ENCODE measurements around the gene ASCC2. TPM values are rescaled to one million over a fixed set of nuclear protein-coding genes. Genes with fewer than 3 reads are reported as not detected.
"Not testable (repeated sequence)": the region's sequence is repeated elsewhere in the genome, so short reads cannot be mapped to it uniquely, and the experiment has no call there.

Gene ASCC2
- total and polyA plus RNA-seq, 2 experiments from 2014 or later: 33.3 to 51.4 TPM

- Histone ChIP-seq H3K36me3 (ENCODE audit: low read depth) (no peaks in the 10 kb centered on the region), H3K9me3 (ENCODE audit: low read depth) (no peaks in the 10 kb centered on the region), H3K27me3 (replicated peaks; ENCODE audit: insufficient read depth) (no peaks in the 10 kb centered on the region), H3K4me2 (ENCODE audit: unreplicated experiment) (peak overlapping the region; percentile 55), H2AFZ (0 out of 2 replicates have a peak overlapping the region, but pooled peaks have one; percentile 3), H3K27ac (peak overlapping the region; percentile 95), H3K9ac (peak overlapping the region; percentile 78), H3K79me2 (ENCODE audit: insufficient read depth) (peaks cover 3% of the 10 kb centered on the region), H3F3A (ENCODE audit: insufficient read depth) (peaks cover 26% of the 10 kb centered on the region), H4K20me1 (ENCODE audit: insufficient read depth) (no peaks in the 10 kb centered on the region), H3K9me2 (ENCODE audit: insufficient read depth) (no peaks in the 10 kb centered on the region), H3K4me1 (ENCODE audit: insufficient read depth) (peaks cover 22% of the 10 kb centered on the region), H3K4me3 (no peak overlapping the region)
- DNase-seq: peak; percentile 96
- no peak for TF ChIP-seq EZH2phosphoT487 (IDR thresholded peaks at IDR 0.05; ENCODE audit: insufficient read depth, low read depth)
- 0 to 4% methylated on average over 2 of the region's 2 CpGs for WGBS, 2 experiments (ENCODE audit: low coverage in 1 of 2, low lambda C conversion rate in 2 of 2, missing lambda C conversion rate in 2 of 2)
- in situ Hi-C loops (cut with MboI): no loop called here
Observed at GRCh38 chr22:29842740-29843139, 4.7 kb upstream of the ASCC2 start.

DNA sequence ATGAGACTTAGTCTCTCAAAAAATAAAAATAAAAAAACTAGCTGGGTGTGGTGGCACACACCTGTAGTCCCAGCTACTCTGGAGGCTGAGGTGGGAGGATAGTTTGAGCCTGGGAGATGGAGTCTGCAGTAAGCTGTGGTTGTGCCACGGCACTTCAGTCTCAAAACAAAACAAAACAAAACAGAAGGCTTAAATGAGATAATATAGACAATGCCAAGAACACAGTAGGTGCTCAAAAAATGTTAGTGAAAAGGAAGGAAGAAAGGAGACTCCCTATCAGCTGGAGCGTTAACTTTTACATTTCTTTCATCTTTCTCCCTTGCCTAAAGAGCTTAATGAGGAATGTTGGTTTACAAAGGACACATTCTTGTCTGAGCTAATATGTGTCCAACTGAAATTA is 4.1 kb upstream of the ASCC2 start:
- TF ChIP-seq EZH2phosphoT487 (IDR thresholded peaks at IDR 0.05; ENCODE audit: insufficient read depth, low read depth): no peak
- no peak for TF ChIP-seq EZH2 (IDR thresholded peaks at IDR 0.05; ENCODE audit: insufficient read depth, poor library complexity, severe bottlenecking)
- H3K4me3 ChIP-seq: no peak overlapping the region
- H3K36me3 ChIP-seq (ENCODE audit: low read depth): no peaks in the 10 kb centered on the region
- peaks cover 8% of the 10 kb centered on the region for H3K79me2 ChIP-seq (ENCODE audit: insufficient read depth)
- peak overlapping the region; percentile 60 for H3K9ac ChIP-seq
- in situ Hi-C loops (cut with MboI): no loop called here
- no peaks in the 10 kb centered on the region for H3K27me3 ChIP-seq (replicated peaks; ENCODE audit: insufficient read depth)
- no peak for DNase-seq
- H3K4me1 ChIP-seq (ENCODE audit: insufficient read depth): peaks cover 23% of the 10 kb centered on the region
- 33 to 35% methylated on average over 2 of the region's 2 CpGs for WGBS, 2 experiments (ENCODE audit: low coverage in 1 of 2, low lambda C conversion rate in 2 of 2, missing lambda C conversion rate in 2 of 2)
- no peak overlapping the region for H2AFZ ChIP-seq
- no peaks in the 10 kb centered on the region for H3K9me3 ChIP-seq (ENCODE audit: low read depth)
- H4K20me1 ChIP-seq (ENCODE audit: insufficient read depth): no peaks in the 10 kb centered on the region
- no peaks in the 10 kb centered on the region for H3K9me2 ChIP-seq (ENCODE audit: insufficient read depth)
- H3K27ac ChIP-seq: peak overlapping the region; percentile 95
- H3K4me2 ChIP-seq (ENCODE audit: unreplicated experiment): peak overlapping the region; percentile 55
- peaks cover 26% of the 10 kb centered on the region for H3F3A ChIP-seq (ENCODE audit: insufficient read depth)

- in situ Hi-C loops (cut with MboI): no loop called here
- Histone ChIP-seq H3K4me2 (ENCODE audit: unreplicated experiment) (no peak overlapping the region), H3K79me2 (ENCODE audit: insufficient read depth) (peaks cover 25% of the 10 kb centered on the region), H4K20me1 (ENCODE audit: insufficient read depth) (no peaks in the 10 kb centered on the region), H3K4me3 (no peak overlapping the region), H3K9me3 (ENCODE audit: low read depth) (no peaks in the 10 kb centered on the region), H3K27me3 (replicated peaks; ENCODE audit: insufficient read depth) (no peaks in the 10 kb centered on the region), H3F3A (ENCODE audit: insufficient read depth) (peaks cover 26% of the 10 kb centered on the region), H3K36me3 (ENCODE audit: low read depth) (no peaks in the 10 kb centered on the region), H3K4me1 (ENCODE audit: insufficient read depth) (peaks cover 30% of the 10 kb centered on the region), H2AFZ (no peak overlapping the region), H3K27ac (no peak overlapping the region), H3K9me2 (ENCODE audit: insufficient read depth) (no peaks in the 10 kb centered on the region), H3K9ac (no peak overlapping the region)
- TF ChIP-seq EZH2phosphoT487 (IDR thresholded peaks at IDR 0.05; ENCODE audit: insufficient read depth, low read depth) (no peak), EZH2 (IDR thresholded peaks at IDR 0.05; ENCODE audit: insufficient read depth, poor library complexity, severe bottlenecking) (no peak)
- DNase-seq: peak; percentile 66
Observed at GRCh38 chr22:29840498-29840897, 2.4 kb upstream of the ASCC2 start.

DNA sequence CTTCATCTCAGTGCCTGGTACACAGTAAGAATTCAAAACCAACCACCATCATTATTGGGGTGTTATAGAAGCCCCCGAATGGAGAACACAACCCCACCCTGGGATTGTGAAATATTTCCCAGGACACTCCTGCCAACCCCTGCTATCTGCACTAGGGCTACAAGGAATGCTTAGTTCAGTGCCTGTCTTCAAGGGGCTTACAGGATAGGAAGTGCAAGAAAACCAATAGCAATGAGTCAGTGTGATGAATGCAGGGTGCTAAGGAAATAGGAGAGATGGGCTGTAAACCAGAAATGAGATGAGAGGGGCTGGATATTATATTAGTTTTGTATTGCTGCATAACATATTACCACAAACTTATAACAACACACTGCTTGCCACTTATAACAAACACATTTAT is 965 bp upstream of the ASCC2 start:
- Histone ChIP-seq H3K27ac (peak overlapping the region; percentile 57; the same call in 1 of the 2 replicates), H3K9me3 (ENCODE audit: low read depth) (no peaks in the 10 kb centered on the region), H3K4me3 (peak overlapping the region; percentile 81; the same call in 1 of the 2 replicates), H4K20me1 (ENCODE audit: insufficient read depth) (no peaks in the 10 kb centered on the region), H3F3A (ENCODE audit: insufficient read depth) (peaks cover 24% of the 10 kb centered on the region), H3K9ac (peak overlapping the region; percentile 82; the same call in 1 of the 2 replicates), H3K27me3 (replicated peaks; ENCODE audit: insufficient read depth) (no peaks in the 10 kb centered on the region), H2AFZ (peak overlapping the region; percentile 86), H3K4me1 (ENCODE audit: insufficient read depth) (peaks cover 30% of the 10 kb centered on the region), H3K4me2 (ENCODE audit: unreplicated experiment) (no peak overlapping the region), H3K9me2 (ENCODE audit: insufficient read depth) (no peaks in the 10 kb centered on the region), H3K36me3 (ENCODE audit: low read depth) (no peaks in the 10 kb centered on the region), H3K79me2 (ENCODE audit: insufficient read depth) (peaks cover 38% of the 10 kb centered on the region)
- in situ Hi-C loops (cut with MboI): no loop called here
- 0 to 5% methylated on average over 1 of the region's 1 CpG for WGBS, 2 experiments (ENCODE audit: low coverage in 1 of 2, low lambda C conversion rate in 2 of 2, missing lambda C conversion rate in 2 of 2)
- DNase-seq: no peak
- TF ChIP-seq EZH2 (IDR thresholded peaks at IDR 0.05; ENCODE audit: insufficient read depth, poor library complexity, severe bottlenecking) (no peak), EZH2phosphoT487 (IDR thresholded peaks at IDR 0.05; ENCODE audit: insufficient read depth, low read depth) (no peak)

DNA sequence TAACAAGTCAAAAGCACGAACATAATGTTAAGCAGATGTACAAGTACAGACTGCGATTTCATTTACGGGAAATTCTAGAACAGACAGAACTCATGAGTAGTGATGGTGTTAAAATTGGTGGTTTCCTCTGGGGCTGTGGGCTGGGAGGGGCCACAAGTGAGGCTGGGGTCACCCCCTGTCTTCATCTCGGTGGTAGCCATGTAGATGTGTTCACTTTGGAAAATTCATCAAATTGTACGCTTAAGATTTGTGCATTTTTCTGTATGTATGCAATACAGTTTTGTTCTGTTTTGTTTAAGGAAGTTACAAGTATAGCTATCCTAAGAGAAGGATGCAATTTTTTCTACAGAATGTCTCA is 504 bp upstream of the ASCC2 start:
- Histone ChIP-seq H3K36me3 (ENCODE audit: low read depth) (no peaks in the 10 kb centered on the region), H3K79me2 (ENCODE audit: insufficient read depth) (peaks cover 42% of the 10 kb centered on the region), H4K20me1 (ENCODE audit: insufficient read depth) (no peaks in the 10 kb centered on the region), H3K4me3 (peak overlapping the region; percentile 81), H3K4me1 (ENCODE audit: insufficient read depth) (peaks cover 29% of the 10 kb centered on the region), H3K9me3 (ENCODE audit: low read depth) (no peaks in the 10 kb centered on the region), H2AFZ (peak overlapping the region; percentile 86), H3K27me3 (replicated peaks; ENCODE audit: insufficient read depth) (no peaks in the 10 kb centered on the region), H3K4me2 (ENCODE audit: unreplicated experiment) (peak overlapping the region; percentile 99), H3K9ac (peak overlapping the region; percentile 82), H3K9me2 (ENCODE audit: insufficient read depth) (no peaks in the 10 kb centered on the region), H3K27ac (peak overlapping the region; percentile 57), H3F3A (ENCODE audit: insufficient read depth) (peaks cover 19% of the 10 kb centered on the region)
- TF ChIP-seq EZH2 (IDR thresholded peaks at IDR 0.05; ENCODE audit: insufficient read depth, poor library complexity, severe bottlenecking) (no peak), EZH2phosphoT487 (IDR thresholded peaks at IDR 0.05; ENCODE audit: insufficient read depth, low read depth) (no peak)
- DNase-seq: no peak
- in situ Hi-C loops (cut with MboI): no loop called here
- WGBS, 2 experiments (ENCODE audit: low coverage in 1 of 2, low lambda C conversion rate in 2 of 2, missing lambda C conversion rate in 2 of 2): 10 to 14% methylated on average over 5 of the region's 5 CpGs

DNA sequence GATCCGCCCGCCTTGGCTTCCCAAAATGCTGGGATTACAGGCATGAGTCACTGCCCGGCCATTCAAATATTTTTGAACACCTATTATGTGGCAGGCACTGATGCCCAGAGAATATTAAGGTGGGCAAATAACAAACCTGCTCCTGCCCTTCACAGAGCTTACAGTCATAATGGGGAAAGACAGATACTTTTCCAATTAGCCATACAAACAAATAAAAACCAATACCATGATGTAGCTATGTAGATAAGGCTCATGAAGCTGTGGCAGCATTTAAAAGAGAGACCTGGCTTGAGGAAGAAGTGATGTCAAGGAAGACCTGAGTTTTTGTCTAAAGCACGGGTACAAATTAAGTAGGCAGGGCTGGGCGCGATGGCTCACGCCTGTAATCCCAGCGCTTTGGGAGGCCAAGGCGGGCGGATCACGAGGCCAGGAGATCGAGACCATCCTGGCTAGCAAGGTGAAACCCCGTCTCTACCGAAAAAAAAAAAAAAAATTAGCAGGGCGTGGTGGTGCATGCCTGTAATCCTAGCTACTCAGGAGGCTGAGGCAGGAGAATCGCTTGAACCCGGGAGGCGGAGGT is 1.2 kb downstream of the ASCC2 start:
- peaks cover 50% of the 10 kb centered on the region for H3K79me2 ChIP-seq (ENCODE audit: insufficient read depth)
- not testable (repeated sequence) for DNase-seq

More for the DNA sequence above, 1.2 kb downstream of the ASCC2 start:
- H3K9ac ChIP-seq; H4K20me1 ChIP-seq (ENCODE audit: insufficient read depth); H3K36me3 ChIP-seq (ENCODE audit: low read depth); H3K27ac ChIP-seq; in situ Hi-C loops (cut with MboI); H3K9me3 ChIP-seq (ENCODE audit: low read depth); H2AFZ ChIP-seq; H3K27me3 ChIP-seq (replicated peaks; ENCODE audit: insufficient read depth); H3F3A ChIP-seq (ENCODE audit: insufficient read depth); H3K9me2 ChIP-seq (ENCODE audit: insufficient read depth): not testable (repeated sequence)
- 92% methylated on average over 16 to 18 of the region's 18 CpGs for WGBS, 2 experiments (ENCODE audit: low coverage in 1 of 2, low lambda C conversion rate in 2 of 2, missing lambda C conversion rate in 2 of 2)
- Histone ChIP-seq H3K4me3 (peak overlapping the region; percentile 81), H3K4me2 (ENCODE audit: unreplicated experiment) (peak overlapping the region; percentile 84), H3K4me1 (ENCODE audit: insufficient read depth) (peaks cover 14% of the 10 kb centered on the region)

Data from GM23248 (cell line).